HEK293 (cell line): ENCODE data around the gene RAB13.

Experiments
- KLF8 ChIP-seq: fragments of 450-650 bp; formaldehyde crosslinking; IDR thresholded peaks from 2 replicates; pipeline ENCODE4 v1.5.1; 2016; ENCODE audit warnings: missing biosample characterization, missing genetic modification characterization
- SP3 ChIP-seq: fragments of 450-650 bp; formaldehyde crosslinking; IDR thresholded peaks from 2 replicates; pipeline ENCODE4 v1.5.1; 2016; ENCODE audit warnings: missing biosample characterization, missing genetic modification characterization
- SP7 ChIP-seq: fragments of 450-650 bp; formaldehyde crosslinking; IDR thresholded peaks from 2 replicates; pipeline ENCODE4 v1.5.1; 2016; ENCODE audit warnings: missing biosample characterization, missing genetic modification characterization
- ZIC2 ChIP-seq: fragments of 450-650 bp; formaldehyde crosslinking; IDR thresholded peaks from 2 replicates; pipeline ENCODE4 v1.5.1; 2016; ENCODE audit warnings: missing biosample characterization, missing genetic modification characterization
- ZNF114 ChIP-seq: fragments of 450-650 bp; formaldehyde crosslinking; IDR thresholded peaks from 2 replicates; pipeline ENCODE4 v1.5.0; 2017; ENCODE audit warnings: missing biosample characterization, missing genetic modification characterization
- ZNF155 ChIP-seq: fragments of 450-650 bp; formaldehyde crosslinking; IDR thresholded peaks from 2 replicates; pipeline ENCODE4 v1.5.1; 2016; ENCODE audit warnings: missing biosample characterization, missing genetic modification characterization
- ZNF302 ChIP-seq: fragments of 450-650 bp; formaldehyde crosslinking; IDR thresholded peaks from 2 replicates; pipeline ENCODE4 v1.5.1; 2016; ENCODE audit warnings: missing biosample characterization, missing genetic modification characterization, low read depth
- ZNF324 ChIP-seq: fragments of 450-650 bp; formaldehyde crosslinking; IDR thresholded peaks from 2 replicates; pipeline ENCODE4 v1.5.1; 2016; ENCODE audit warnings: missing biosample characterization, missing genetic modification characterization
- ZNF354C ChIP-seq: fragments of 450-650 bp; formaldehyde crosslinking; IDR thresholded peaks from 2 replicates; pipeline ENCODE4 v1.5.1; 2016; ENCODE audit warnings: missing biosample characterization, missing genetic modification characterization, low read depth, borderline replicate concordance
- ZNF423 ChIP-seq: fragments of 450-650 bp; formaldehyde crosslinking; IDR thresholded peaks from 2 replicates; pipeline ENCODE4 v1.5.1; 2016; ENCODE audit warnings: missing biosample characterization, missing genetic modification characterization
- ZNF600 ChIP-seq: fragments of 450-650 bp; formaldehyde crosslinking; IDR thresholded peaks from 2 replicates; pipeline ENCODE4 v1.5.1; 2016; ENCODE audit warnings: missing biosample characterization, missing genetic modification characterization
- ZXDB ChIP-seq: fragments of 450-650 bp; formaldehyde crosslinking; IDR thresholded peaks from 2 replicates; pipeline ENCODE4 v1.5.1; 2016; ENCODE audit warnings: missing biosample characterization, missing genetic modification characterization
- TF ChIP-seq, protein P1 (sequence below): fragments of 450-650 bp; formaldehyde crosslinking; IDR thresholded peaks from 2 replicates; pipeline ENCODE4 v1.5.1; 2016; ENCODE audit warnings: missing biosample characterization, missing genetic modification characterization
- TF ChIP-seq, protein P2 (sequence below): fragments of 450-650 bp; formaldehyde crosslinking; IDR thresholded peaks from 2 replicates; pipeline ENCODE4 v1.5.1; 2017; ENCODE audit warnings: missing biosample characterization, mild to moderate bottlenecking, missing genetic modification characterization, moderate library complexity
- TF ChIP-seq, protein P3 (sequence below): fragments of 450-650 bp; formaldehyde crosslinking; IDR thresholded peaks from 2 replicates; pipeline ENCODE4 v1.5.0; 2017; ENCODE audit warnings: missing biosample characterization, missing genetic modification characterization, borderline replicate concordance
- TF ChIP-seq, protein P4 (sequence below): fragments of 450-650 bp; formaldehyde crosslinking; conservative IDR thresholded peaks from 2 replicates; pipeline ENCODE4 v1.5.1; 2016; ENCODE audit warnings: low read depth, missing biosample characterization, missing genetic modification characterization
- TF ChIP-seq, protein P5 (sequence below): fragments of 450-650 bp; formaldehyde crosslinking; IDR thresholded peaks from 2 replicates; pipeline ENCODE4 v1.5.1; 2017; ENCODE audit warnings: missing biosample characterization, missing genetic modification characterization
- TF ChIP-seq, protein P6 (sequence below): fragments of 450-650 bp; formaldehyde crosslinking; IDR thresholded peaks from 2 replicates; pipeline ENCODE4 v1.5.1; 2016; ENCODE audit warnings: missing biosample characterization, missing genetic modification characterization
- TF ChIP-seq, protein P7 (sequence below): fragments of 450-650 bp; formaldehyde crosslinking; IDR thresholded peaks from 2 replicates; pipeline ENCODE4 v1.5.1; 2017; ENCODE audit warnings: missing biosample characterization, missing genetic modification characterization

RAB13 gene

DNA sequence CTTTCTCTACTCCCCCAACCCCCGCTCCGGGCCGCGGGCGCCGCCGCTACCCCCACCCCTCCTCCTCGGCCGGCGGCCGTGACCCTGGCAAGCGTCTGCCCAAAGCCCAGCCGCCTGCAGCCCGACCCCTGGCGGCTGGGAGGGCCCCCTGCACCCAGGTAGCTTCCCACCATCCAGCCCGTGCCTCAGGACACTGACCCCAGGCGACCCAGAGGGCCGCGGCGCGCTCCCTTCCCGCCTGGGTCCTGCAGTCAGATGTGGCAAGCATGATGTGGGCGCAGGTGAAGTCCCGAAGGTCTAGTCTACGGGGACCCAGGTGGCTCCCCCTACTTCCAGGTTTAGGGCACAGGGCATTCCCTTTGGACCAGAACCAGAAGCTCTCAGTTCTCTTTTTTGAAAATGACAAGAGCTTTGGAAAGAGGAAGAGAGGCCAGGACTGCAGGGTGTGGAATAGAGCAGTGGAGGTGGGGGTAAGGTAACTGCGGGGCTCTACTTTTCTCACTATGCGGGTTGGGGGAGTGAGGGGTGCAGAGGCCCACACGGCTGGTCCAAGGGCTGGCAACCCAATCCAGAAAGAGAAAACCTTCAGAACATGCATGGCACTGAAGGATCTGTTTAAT, 39.4 kb downstream of the RAB13 start, which contains the start of gene DENND4B (continued):
- TF ChIP-seq, protein P1, sequence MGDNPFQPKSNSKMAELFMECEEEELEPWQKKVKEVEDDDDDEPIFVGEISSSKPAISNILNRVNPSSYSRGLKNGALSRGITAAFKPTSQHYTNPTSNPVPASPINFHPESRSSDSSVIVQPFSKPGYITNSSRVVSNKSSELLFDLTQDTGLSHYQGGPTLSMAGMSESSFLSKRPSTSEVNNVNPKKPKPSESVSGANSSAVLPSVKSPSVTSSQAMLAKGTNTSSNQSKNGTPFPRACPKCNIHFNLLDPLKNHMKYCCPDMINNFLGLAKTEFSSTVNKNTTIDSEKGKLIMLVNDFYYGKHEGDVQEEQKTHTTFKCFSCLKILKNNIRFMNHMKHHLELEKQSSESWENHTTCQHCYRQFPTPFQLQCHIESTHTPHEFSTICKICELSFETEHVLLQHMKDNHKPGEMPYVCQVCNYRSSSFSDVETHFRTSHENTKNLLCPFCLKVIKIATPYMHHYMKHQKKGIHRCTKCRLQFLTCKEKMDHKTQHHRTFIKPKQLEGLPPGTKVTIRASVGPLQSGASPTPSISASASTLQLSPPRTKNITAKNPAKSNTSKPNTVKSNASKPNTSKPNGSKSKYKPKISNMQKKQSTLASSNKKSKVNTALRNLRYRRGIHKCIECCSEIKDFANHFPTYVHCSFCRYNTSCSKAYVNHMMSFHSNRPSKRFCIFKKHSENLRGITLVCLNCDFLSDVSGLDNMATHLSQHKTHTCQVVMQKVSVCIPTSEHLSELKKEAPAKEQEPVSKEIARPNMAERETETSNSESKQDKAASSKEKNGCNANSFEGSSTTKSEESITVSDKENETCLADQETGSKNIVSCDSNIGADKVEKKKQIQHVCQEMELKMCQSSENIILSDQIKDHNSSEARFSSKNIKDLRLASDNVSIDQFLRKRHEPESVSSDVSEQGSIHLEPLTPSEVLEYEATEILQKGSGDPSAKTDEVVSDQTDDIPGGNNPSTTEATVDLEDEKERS (tag by site-specific recombination) = no peak
- TF ChIP-seq, protein P2, sequence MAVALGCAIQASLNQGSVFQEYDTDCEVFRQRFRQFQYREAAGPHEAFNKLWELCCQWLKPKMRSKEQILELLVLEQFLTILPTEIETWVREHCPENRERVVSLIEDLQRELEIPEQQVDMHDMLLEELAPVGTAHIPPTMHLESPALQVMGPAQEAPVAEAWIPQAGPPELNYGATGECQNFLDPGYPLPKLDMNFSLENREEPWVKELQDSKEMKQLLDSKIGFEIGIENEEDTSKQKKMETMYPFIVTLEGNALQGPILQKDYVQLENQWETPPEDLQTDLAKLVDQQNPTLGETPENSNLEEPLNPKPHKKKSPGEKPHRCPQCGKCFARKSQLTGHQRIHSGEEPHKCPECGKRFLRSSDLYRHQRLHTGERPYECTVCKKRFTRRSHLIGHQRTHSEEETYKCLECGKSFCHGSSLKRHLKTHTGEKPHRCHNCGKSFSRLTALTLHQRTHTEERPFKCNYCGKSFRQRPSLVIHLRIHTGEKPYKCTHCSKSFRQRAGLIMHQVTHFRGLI (tag by site-specific recombination) = 0 out of 2 replicates have a peak, but pooled peaks have one; percentile 40
- peak; percentile 95 for TF ChIP-seq ZNF600 (tag by site-specific recombination)
- no peak for TF ChIP-seq ZNF114 (tag by site-specific recombination)
- peak; percentile 43; the same call in 1 of the 2 replicates for TF ChIP-seq KLF8 (tag by site-specific recombination)
- TF ChIP-seq, protein P3, sequence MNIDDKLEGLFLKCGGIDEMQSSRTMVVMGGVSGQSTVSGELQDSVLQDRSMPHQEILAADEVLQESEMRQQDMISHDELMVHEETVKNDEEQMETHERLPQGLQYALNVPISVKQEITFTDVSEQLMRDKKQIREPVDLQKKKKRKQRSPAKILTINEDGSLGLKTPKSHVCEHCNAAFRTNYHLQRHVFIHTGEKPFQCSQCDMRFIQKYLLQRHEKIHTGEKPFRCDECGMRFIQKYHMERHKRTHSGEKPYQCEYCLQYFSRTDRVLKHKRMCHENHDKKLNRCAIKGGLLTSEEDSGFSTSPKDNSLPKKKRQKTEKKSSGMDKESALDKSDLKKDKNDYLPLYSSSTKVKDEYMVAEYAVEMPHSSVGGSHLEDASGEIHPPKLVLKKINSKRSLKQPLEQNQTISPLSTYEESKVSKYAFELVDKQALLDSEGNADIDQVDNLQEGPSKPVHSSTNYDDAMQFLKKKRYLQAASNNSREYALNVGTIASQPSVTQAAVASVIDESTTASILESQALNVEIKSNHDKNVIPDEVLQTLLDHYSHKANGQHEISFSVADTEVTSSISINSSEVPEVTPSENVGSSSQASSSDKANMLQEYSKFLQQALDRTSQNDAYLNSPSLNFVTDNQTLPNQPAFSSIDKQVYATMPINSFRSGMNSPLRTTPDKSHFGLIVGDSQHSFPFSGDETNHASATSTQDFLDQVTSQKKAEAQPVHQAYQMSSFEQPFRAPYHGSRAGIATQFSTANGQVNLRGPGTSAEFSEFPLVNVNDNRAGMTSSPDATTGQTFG (tag by site-specific recombination) = no peak
- TF ChIP-seq SP3 (tag by site-specific recombination) = no peak
- TF ChIP-seq ZNF324 (tag by site-specific recombination) = no peak
- TF ChIP-seq ZIC2 (tag by site-specific recombination) = no peak; the same call in 1 of the 2 replicates
- TF ChIP-seq, protein P4, sequence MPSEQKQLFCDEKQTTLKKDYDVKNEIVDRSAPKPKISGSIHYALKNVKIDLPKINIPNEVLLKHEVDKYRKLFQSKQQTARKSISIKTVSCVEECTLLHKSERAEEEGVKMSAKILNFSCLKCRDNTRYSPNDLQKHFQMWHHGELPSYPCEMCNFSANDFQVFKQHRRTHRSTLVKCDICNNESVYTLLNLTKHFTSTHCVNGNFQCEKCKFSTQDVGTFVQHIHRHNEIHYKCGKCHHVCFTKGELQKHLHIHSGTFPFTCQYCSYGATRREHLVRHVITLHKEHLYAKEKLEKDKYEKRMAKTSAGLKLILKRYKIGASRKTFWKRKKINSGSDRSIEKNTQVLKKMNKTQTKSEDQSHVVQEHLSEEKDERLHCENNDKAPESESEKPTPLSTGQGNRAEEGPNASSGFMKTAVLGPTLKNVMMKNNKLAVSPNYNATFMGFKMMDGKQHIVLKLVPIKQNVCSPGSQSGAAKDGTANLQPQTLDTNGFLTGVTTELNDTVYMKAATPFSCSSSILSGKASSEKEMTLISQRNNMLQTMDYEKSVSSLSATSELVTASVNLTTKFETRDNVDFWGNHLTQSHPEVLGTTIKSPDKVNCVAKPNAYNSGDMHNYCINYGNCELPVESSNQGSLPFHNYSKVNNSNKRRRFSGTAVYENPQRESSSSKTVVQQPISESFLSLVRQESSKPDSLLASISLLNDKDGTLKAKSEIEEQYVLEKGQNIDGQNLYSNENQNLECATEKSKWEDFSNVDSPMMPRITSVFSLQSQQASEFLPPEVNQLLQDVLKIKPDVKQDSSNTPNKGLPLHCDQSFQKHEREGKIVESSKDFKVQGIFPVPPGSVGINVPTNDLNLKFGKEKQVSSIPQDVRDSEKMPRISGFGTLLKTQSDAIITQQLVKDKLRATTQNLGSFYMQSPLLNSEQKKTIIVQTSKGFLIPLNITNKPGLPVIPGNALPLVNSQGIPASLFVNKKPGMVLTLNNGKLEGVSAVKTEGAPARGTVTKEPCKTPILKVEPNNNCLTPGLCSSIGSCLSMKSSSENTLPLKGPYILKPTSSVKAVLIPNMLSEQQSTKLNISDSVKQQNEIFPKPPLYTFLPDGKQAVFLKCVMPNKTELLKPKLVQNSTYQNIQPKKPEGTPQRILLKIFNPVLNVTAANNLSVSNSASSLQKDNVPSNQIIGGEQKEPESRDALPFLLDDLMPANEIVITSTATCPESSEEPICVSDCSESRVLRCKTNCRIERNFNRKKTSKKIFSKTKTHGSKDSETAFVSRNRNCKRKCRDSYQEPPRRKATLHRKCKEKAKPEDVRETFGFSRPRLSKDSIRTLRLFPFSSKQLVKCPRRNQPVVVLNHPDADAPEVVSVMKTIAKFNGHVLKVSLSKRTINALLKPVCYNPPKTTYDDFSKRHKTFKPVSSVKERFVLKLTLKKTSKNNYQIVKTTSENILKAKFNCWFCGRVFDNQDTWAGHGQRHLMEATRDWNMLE (tag by site-specific recombination) = no peak
- TF ChIP-seq ZNF354C (tag by site-specific recombination) = no peak
- TF ChIP-seq, protein P5, sequence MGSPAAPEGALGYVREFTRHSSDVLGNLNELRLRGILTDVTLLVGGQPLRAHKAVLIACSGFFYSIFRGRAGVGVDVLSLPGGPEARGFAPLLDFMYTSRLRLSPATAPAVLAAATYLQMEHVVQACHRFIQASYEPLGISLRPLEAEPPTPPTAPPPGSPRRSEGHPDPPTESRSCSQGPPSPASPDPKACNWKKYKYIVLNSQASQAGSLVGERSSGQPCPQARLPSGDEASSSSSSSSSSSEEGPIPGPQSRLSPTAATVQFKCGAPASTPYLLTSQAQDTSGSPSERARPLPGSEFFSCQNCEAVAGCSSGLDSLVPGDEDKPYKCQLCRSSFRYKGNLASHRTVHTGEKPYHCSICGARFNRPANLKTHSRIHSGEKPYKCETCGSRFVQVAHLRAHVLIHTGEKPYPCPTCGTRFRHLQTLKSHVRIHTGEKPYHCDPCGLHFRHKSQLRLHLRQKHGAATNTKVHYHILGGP = no peak
- peak; percentile 49; the same call in 1 of the 2 replicates for TF ChIP-seq SP7 (tag by site-specific recombination)
- no peak for TF ChIP-seq ZNF423 (tag by site-specific recombination)
- TF ChIP-seq ZXDB = peak; percentile 39
- TF ChIP-seq, protein P6, sequence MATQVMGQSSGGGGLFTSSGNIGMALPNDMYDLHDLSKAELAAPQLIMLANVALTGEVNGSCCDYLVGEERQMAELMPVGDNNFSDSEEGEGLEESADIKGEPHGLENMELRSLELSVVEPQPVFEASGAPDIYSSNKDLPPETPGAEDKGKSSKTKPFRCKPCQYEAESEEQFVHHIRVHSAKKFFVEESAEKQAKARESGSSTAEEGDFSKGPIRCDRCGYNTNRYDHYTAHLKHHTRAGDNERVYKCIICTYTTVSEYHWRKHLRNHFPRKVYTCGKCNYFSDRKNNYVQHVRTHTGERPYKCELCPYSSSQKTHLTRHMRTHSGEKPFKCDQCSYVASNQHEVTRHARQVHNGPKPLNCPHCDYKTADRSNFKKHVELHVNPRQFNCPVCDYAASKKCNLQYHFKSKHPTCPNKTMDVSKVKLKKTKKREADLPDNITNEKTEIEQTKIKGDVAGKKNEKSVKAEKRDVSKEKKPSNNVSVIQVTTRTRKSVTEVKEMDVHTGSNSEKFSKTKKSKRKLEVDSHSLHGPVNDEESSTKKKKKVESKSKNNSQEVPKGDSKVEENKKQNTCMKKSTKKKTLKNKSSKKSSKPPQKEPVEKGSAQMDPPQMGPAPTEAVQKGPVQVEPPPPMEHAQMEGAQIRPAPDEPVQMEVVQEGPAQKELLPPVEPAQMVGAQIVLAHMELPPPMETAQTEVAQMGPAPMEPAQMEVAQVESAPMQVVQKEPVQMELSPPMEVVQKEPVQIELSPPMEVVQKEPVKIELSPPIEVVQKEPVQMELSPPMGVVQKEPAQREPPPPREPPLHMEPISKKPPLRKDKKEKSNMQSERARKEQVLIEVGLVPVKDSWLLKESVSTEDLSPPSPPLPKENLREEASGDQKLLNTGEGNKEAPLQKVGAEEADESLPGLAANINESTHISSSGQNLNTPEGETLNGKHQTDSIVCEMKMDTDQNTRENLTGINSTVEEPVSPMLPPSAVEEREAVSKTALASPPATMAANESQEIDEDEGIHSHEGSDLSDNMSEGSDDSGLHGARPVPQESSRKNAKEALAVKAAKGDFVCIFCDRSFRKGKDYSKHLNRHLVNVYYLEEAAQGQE (tag by site-specific recombination) = no peak
- no peak for TF ChIP-seq ZNF302 (tag by site-specific recombination)
- TF ChIP-seq, protein P7, sequence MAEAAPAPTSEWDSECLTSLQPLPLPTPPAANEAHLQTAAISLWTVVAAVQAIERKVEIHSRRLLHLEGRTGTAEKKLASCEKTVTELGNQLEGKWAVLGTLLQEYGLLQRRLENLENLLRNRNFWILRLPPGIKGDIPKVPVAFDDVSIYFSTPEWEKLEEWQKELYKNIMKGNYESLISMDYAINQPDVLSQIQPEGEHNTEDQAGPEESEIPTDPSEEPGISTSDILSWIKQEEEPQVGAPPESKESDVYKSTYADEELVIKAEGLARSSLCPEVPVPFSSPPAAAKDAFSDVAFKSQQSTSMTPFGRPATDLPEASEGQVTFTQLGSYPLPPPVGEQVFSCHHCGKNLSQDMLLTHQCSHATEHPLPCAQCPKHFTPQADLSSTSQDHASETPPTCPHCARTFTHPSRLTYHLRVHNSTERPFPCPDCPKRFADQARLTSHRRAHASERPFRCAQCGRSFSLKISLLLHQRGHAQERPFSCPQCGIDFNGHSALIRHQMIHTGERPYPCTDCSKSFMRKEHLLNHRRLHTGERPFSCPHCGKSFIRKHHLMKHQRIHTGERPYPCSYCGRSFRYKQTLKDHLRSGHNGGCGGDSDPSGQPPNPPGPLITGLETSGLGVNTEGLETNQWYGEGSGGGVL (tag by site-specific recombination) = peak; percentile 61
- no peak for TF ChIP-seq ZNF155 (tag by site-specific recombination)
